GM19351 (cell line): Measurements from ENCODE around the gene CKAP5.

ENCODE experiments used
- ATAC-seq: cut with Tn5 transposase; IDR thresholded peaks from one replicate; pipeline ENCODE4 v1.9.1; 2021; ENCODE audit warnings: mild to moderate bottlenecking, moderate library complexity; ENCODE audit not compliant: unreplicated experiment

CKAP5 gene

GRCh38 chr11:46776878-46777277, 69.2 kb downstream of the CKAP5 start:
- ATAC-seq = no peak

- ATAC-seq = no peak
These were observed 76.4 kb downstream of the CKAP5 start for GRCh38 chr11:46769636-46770221.

- no peak for ATAC-seq
These were observed 79.4 kb downstream of the CKAP5 start for GRCh38 chr11:46766656-46767055.

DNA sequence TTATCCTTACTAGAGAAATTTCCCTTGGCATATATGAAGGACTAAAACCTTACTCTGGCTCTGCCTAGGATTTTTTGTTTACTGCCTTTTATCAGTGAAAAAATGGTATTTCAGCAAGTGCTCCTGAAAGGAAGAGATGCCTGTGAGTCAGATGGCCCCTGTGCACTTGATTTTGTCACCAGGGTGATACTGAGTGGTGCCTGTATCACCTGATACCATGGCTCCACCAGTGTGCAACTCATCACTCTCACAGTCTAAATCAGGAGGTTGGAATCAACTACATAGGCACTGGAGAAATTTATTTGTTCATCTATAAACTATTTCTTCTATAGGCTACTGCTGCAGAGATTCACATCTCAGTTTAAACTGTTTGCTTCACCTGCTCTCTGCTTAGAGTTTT, 83.8 kb downstream of the CKAP5 start:
- ATAC-seq = no peak

DNA sequence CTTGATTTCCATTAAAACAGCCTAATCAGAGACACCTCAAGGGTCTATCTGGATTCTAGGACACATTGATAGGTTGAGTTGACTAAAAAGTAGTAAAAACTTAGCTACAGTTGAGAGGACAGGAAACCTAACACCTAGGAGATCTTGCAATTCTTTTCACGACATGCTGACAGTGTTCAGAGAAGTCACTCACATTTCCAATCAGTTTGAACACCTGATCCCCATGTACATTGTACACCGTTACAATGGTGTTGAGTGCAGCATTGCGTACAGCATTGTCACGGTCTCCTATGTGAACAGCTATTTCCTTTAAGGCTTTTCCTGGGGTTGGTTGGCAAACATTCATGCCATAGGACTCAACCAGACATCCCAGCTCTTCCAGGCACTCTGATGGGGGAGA, 84.3 kb downstream of the CKAP5 start:
- ATAC-seq = no peak

- ATAC-seq = no peak
These were observed 85.5 kb downstream of the CKAP5 start for GRCh38 chr11:46760429-46761128.

DNA sequence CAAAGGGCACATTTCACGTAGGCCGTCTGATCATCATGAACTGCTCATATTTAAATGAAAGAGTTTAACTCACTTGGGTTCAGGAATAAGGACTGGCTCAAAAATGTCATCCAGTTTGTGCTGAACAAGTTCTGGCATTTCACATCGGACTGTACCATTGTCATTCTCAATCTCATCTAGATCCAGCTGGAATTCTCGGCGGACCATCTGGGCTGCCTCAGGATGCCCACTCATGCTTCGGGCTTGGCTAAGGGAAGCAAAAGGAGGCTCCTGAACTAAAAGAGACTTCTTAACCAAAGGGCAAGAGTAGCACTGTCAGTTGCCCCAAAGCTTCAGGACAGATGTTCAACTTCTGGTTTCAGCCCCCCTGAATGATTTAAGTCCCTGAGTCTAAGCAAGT, 86.9 kb downstream of the CKAP5 start:
- no peak for ATAC-seq

GRCh38 chr11:46755962-46756361, 90.1 kb downstream of the CKAP5 start:
- no peak for ATAC-seq

DNA sequence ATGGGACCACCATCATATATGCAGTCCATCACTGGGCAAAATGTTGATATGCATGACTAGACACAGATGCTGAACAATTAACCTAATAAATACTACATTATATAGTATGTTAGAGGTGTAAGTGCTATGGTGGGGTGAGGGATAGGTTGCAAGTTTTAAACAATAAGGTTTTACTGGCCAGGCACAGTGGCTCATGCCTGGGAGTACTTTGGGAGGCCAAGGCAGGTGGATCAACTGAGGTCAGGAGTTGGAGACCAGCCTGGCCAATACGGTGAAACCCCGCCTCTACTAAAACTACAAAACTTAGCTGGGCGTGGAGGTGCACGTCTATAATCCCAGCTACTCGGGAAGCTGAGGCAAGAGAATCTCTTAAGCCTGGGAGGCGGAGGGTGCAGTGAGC, 98.9 kb downstream of the CKAP5 start:
- ATAC-seq = no peak

DNA sequence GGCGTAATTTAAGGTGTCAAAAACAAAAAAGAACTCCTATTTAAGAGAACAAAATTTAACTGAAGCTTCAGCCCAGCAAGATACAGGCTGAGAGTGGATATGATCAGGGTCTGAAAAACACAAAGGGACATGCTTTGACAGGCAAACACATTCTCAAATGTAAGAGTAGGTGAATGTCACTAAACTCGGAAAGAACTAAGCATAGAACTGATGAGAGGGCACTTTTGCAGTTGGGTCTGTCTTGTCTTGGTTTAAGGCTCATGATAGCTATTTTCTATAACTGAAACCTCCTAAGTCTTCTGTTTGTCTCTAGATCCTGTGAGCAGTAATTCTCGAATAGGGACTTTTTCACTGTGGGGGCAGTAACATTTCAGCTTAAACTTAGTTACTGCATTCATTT, 100.1 kb downstream of the CKAP5 start:
- ATAC-seq = no peak

DNA sequence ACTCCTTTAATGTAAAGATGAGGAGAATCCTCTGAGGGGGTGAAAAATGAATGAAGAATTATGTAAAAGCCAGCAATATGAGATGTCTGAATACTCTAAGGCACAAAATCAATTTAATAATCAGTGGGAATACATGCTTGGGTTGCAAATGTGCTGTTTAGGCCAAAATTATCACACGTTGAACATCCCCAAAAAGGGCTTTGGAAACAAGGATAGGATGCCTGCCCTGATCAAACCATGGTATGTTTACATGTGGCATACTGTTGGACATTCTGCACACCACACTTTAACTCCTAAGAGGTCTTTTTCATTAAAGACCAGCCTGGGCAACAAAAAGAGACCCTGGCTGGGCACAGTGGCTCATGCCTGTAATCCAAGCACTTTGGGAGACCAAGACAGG, 100.8 kb downstream of the CKAP5 start:
- ATAC-seq = no peak

DNA sequence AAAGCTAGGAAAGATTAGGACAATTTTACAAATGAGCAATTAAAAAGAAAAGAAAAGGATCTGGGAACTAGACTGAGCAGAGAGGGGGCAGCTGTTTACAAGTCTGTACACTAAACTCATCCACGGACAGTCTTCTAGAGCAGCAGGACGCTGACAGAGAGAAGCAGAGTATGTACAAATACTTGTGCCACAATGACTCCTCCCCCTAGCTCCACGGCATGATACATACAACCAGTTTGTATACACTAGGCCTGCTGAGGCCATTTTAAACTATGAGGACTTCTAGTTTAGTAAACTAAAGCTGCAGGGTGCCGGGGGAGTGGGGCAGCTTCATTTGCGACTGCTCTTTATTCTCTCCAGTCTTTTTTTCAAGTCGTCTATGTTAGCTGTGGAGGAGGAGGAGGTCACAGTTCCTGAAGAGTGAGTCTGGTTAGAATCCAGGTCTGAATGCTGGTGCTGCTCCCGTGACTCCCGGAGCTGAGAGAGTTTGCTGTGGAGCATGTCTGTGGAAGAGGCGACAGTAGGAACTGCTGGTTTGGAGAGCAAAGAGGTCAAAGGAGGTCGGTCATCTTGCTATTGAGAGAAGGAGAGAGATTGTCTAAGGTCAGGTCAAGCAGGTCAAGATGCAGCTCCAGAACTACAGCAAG, 102.3 kb downstream of the CKAP5 start:
- ATAC-seq = no peak

DNA sequence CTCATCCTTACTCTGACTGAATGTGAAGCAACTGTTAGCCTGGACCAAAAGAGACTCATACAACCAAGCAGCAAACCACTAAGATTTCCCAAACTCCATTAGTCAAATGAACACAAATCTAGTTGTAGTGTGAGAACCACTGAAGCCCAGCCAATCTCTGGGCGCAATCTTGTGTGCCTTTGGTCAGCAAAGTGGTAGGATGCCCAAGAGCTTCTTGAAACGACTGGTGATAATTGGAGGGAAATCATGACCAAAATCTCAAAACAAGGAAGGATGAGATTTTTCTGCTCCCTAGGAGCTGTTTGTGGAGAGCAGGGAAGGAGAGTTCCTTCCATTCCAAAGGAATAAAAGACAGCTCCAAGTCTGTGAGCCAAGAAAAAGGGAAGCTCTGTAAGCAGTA, 103.0 kb downstream of the CKAP5 start:
- ATAC-seq = no peak

DNA sequence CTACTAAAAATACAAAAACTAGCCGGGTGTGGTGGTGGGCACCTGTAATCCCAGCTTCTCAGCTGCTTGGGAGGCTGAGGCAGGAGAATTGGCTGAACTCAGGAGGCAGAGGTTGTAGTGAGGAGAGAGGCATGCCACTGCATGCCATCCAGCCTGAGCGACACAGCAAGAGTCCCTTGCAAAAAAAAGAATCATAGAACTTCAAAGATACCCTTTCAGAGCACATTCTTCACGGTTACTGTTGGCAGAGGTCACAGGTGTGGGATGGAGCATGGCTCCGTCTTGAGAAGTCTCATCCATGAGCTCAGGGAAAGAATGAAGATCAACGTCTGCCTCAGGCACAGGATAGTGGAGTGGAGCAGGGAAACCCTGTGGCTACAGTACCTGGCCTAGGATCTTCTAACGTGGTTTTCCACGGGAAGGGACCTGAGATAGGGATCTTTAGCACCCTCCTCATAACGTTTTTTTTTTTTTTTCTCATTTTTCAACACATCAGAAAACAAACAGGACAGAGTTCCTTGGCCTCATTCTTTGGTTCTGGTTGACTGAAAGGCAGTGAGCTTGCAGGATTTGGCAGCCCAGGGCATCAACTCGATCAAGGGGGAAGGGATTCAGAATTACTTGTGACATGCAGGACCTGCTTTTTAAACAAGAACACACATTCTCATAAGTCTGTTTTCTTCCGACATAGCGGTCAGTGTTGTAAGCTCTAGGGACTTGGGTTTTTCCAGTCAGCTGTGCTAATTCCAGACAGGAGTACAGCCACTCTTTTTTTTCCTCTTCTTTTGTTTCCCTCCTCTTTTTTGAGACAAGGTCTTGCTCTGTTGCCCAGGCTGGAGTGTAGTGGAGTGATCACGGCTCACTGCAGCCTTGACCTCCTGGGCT, 104.2 kb downstream of the CKAP5 start:
- ATAC-seq = no peak

DNA sequence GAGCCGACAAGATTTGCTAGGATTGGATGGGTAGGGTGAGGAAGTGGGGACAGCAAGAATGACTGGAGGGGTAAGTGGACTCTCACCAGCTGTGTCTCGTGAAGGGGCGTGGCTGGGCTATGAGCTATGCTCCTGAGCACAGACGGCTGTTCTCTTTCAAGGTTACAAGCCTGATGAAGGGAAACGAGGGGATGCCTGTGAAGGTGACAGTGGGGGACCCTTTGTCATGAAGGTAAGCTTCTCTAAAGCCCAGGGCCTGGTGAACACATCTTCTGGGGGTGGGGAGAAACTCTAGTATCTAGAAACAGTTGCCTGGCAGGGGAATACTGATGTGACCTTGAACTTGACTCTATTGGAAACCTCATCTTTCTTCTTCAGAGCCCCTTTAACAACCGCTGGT, 107.2 kb downstream of the CKAP5 start:
- no peak for ATAC-seq

- no peak for ATAC-seq
These were observed 108.4 kb downstream of the CKAP5 start for GRCh38 chr11:46737699-46738098.

DNA sequence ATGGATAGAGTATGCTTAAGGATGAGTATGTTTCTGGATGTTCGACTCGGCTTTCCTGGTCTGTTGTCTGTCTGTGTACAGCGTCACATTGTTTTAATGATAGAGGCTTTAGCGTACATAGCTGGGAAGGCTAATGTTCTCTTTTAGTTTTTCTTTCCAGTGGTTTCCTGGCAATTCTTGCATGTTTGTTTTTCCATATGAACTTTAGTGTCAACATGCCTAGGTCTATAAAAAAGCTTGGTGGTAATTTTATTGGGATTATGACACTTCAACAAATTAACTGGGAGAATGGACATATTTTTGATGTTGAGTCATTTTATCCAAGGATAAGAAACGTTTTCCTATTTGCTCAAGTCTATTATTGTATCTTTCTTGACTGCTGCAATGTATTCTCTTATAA, 109.5 kb downstream of the CKAP5 start:
- no peak for ATAC-seq

- ATAC-seq = no peak
These were observed 109.9 kb downstream of the CKAP5 start for GRCh38 chr11:46736146-46736545.

GRCh38 chr11:46733234-46733633, 112.8 kb downstream of the CKAP5 start:
- ATAC-seq = no peak

GRCh38 chr11:46731545-46731944, 114.5 kb downstream of the CKAP5 start:
- no peak for ATAC-seq
